HepG2 (cell line): ENCODE results near the gene KRTAP12-4. TPM values are rescaled to one million over a fixed set of nuclear protein-coding genes. Genes with fewer than 3 reads are reported as not detected.

ENCODE experiments used
- ATF7 ChIP-seq, 2 experiments: fragments of 450-650 bp in 1 of 2; sonication (generic) in 1 of 2; formaldehyde crosslinking in 1 of 2; IDR thresholded peaks; 2 replicates each; pipeline versions ENCODE4 v1.4.0 to v1.6.1; 2016 to 2020; ENCODE audit warnings: antibody characterized with exemption in 1 of 2, mild to moderate bottlenecking in 1 of 2, missing genetic modification reagents in 1 of 2
- HHEX ChIP-seq: IDR thresholded peaks from 2 replicates; pipeline ENCODE4 v1.6.1; 2016; ENCODE audit warnings: control low read depth
- REXO4 ChIP-seq: sonication (generic); formaldehyde crosslinking; IDR thresholded peaks from 2 replicates; pipeline ENCODE4 v1.8.0; 2022; ENCODE audit warnings: missing genetic modification reagents, mild to moderate bottlenecking, borderline replicate concordance
- ZBTB40 ChIP-seq, 2 experiments: fragments of 450-650 bp in 1 of 2; sonication (generic) in 1 of 2; formaldehyde crosslinking in 1 of 2; IDR thresholded peaks; 2 replicates each; pipeline versions ENCODE4 v1.6.1 to v1.8.0; 2016 to 2022; ENCODE audit warnings: antibody characterized with exemption in 1 of 2, mild to moderate bottlenecking in 1 of 2, missing genetic modification reagents in 1 of 2
- ZBTB7A ChIP-seq: sonication (generic); formaldehyde crosslinking; IDR thresholded peaks from 2 replicates; pipeline ENCODE4 v1.8.0; 2022; ENCODE audit warnings: mild to moderate bottlenecking, missing genetic modification reagents
- ZFX ChIP-seq: sonication (generic); formaldehyde crosslinking; IDR thresholded peaks from 2 replicates; pipeline ENCODE4 v1.4.0; 2020; ENCODE audit warnings: mild to moderate bottlenecking, low read depth, missing genetic modification reagents, moderate library complexity
- ZNF232 ChIP-seq: sonication (generic); formaldehyde crosslinking; IDR thresholded peaks from 2 replicates; pipeline ENCODE4 v1.4.0; 2020; ENCODE audit warnings: missing genetic modification reagents, borderline replicate concordance
- ZNF33B ChIP-seq: sonication (generic); formaldehyde crosslinking; IDR thresholded peaks from 2 replicates; pipeline ENCODE4 v1.5.1; 2020; ENCODE audit warnings: mild to moderate bottlenecking, missing genetic modification reagents
- polyA plus RNA-seq, 8 experiments: library from polyadenylated mRNA; depleted of rRNA in 3 of 8; stranded (reverse) in 7 of 8; unstranded in 1 of 8; fragments of >200 nt; fragmentation: Illumina TruSeq in 4 of 8; extraction: Trizol in 4 of 8; gene quantifications; 2 replicates each; pipeline versions ENCODE4 v1.2.1 to v1.2.3, GENCODE V29; 2011 to 2016; ENCODE audit warnings: low read depth in 4 of 8, missing spikeins in 1 of 8, mixed read lengths in 1 of 8; ENCODE audit not compliant: insufficient read depth in 1 of 8
- total RNA-seq, 5 experiments: library from RNA; depleted of rRNA; stranded (reverse); fragments of >200 nt; fragmentation: Illumina TruSeq; extraction: Trizol; gene quantifications; 2 replicates each; pipeline ENCODE4 v1.2.3, GENCODE V29; 2016; ENCODE audit warnings: low read depth in 1 of 5
- TF ChIP-seq, protein P1 (sequence below): sonication (generic); formaldehyde crosslinking; IDR thresholded peaks from 2 replicates; pipeline ENCODE4 v1.9.0; 2021; ENCODE audit warnings: mild to moderate bottlenecking, missing genetic modification reagents
- TF ChIP-seq, protein P2 (sequence below): sonication (generic); formaldehyde crosslinking; IDR thresholded peaks from 2 replicates; pipeline ENCODE4 v1.8.1; 2023; ENCODE audit warnings: mild to moderate bottlenecking, missing genetic modification reagents

Gene KRTAP12-4
- total and polyA plus RNA-seq, 2 of the 13 experiments (the other 11 are each of a cell fraction or from before 2014, with no cell fraction given), result not detected

- no peak for TF ChIP-seq ZBTB40 (IDR thresholded peaks at IDR 0.05)
- TF ChIP-seq ZBTB40 (CRISPR knock-in tag; IDR thresholded peaks at IDR 0.05), result peak; percentile 64; the same call in 1 of the 2 replicates
- TF ChIP-seq, protein P1, sequence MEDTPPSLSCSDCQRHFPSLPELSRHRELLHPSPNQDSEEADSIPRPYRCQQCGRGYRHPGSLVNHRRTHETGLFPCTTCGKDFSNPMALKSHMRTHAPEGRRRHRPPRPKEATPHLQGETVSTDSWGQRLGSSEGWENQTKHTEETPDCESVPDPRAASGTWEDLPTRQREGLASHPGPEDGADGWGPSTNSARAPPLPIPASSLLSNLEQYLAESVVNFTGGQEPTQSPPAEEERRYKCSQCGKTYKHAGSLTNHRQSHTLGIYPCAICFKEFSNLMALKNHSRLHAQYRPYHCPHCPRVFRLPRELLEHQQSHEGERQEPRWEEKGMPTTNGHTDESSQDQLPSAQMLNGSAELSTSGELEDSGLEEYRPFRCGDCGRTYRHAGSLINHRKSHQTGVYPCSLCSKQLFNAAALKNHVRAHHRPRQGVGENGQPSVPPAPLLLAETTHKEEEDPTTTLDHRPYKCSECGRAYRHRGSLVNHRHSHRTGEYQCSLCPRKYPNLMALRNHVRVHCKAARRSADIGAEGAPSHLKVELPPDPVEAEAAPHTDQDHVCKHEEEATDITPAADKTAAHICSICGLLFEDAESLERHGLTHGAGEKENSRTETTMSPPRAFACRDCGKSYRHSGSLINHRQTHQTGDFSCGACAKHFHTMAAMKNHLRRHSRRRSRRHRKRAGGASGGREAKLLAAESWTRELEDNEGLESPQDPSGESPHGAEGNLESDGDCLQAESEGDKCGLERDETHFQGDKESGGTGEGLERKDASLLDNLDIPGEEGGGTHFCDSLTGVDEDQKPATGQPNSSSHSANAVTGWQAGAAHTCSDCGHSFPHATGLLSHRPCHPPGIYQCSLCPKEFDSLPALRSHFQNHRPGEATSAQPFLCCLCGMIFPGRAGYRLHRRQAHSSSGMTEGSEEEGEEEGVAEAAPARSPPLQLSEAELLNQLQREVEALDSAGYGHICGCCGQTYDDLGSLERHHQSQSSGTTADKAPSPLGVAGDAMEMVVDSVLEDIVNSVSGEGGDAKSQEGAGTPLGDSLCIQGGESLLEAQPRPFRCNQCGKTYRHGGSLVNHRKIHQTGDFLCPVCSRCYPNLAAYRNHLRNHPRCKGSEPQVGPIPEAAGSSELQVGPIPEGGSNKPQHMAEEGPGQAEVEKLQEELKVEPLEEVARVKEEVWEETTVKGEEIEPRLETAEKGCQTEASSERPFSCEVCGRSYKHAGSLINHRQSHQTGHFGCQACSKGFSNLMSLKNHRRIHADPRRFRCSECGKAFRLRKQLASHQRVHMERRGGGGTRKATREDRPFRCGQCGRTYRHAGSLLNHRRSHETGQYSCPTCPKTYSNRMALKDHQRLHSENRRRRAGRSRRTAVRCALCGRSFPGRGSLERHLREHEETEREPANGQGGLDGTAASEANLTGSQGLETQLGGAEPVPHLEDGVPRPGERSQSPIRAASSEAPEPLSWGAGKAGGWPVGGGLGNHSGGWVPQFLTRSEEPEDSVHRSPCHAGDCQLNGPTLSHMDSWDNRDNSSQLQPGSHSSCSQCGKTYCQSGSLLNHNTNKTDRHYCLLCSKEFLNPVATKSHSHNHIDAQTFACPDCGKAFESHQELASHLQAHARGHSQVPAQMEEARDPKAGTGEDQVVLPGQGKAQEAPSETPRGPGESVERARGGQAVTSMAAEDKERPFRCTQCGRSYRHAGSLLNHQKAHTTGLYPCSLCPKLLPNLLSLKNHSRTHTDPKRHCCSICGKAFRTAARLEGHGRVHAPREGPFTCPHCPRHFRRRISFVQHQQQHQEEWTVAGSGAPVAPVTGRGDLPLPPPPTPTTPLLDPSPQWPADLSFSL (CRISPR knock-in tag), result no peak
- TF ChIP-seq REXO4 (CRISPR knock-in tag), result no peak
- no peak for TF ChIP-seq HHEX (CRISPR knock-in tag)
- TF ChIP-seq, protein P2, sequence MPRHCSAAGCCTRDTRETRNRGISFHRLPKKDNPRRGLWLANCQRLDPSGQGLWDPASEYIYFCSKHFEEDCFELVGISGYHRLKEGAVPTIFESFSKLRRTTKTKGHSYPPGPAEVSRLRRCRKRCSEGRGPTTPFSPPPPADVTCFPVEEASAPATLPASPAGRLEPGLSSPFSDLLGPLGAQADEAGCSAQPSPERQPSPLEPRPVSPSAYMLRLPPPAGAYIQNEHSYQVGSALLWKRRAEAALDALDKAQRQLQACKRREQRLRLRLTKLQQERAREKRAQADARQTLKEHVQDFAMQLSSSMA, result peak; percentile 72; the same call in 1 of the 2 replicates
- no peak for TF ChIP-seq ATF7 (IDR thresholded peaks at IDR 0.05)
- no peak for TF ChIP-seq ATF7 (CRISPR knock-in tag; IDR thresholded peaks at IDR 0.05)
- peak; percentile 66 for TF ChIP-seq ZFX (CRISPR knock-in tag)
- peak; percentile 74; the same call in 1 of the 2 replicates for TF ChIP-seq ZBTB7A
- TF ChIP-seq ZNF232 (CRISPR knock-in tag), result 0 out of 2 replicates have a peak, but pooled peaks have one; percentile 80
- no peak for TF ChIP-seq ZNF33B
Measured at GRCh38 chr21:44700101-44701022, 45.9 kb upstream of the KRTAP12-4 start (continued).
